WERI-Rb-1 (cell line): Measurements from ENCODE around the gene C17orf78.

Experiments
- DNase-seq: peaks from one replicate; pipeline ENCODE4 v3.0.0-alpha.2; 2020
- H3K27ac ChIP-seq: fragments of 250-450 bp; sonication (Bioruptor Pico); 2 replicates; pipeline ENCODE4 v1.5.1; 2020; ENCODE audit warnings: mild to moderate bottlenecking, moderate library complexity
- H3K27me3 ChIP-seq: fragments of 250-450 bp; sonication (Bioruptor Pico); 2 replicates; pipeline ENCODE4 v1.5.1; 2021; ENCODE audit warnings: mild to moderate bottlenecking, low read depth, moderate library complexity; ENCODE audit not compliant: insufficient read depth, severe bottlenecking
- H3K36me3 ChIP-seq: fragments of 250-450 bp; sonication (Bioruptor Pico); 2 replicates; pipeline ENCODE4 v1.5.1; 2020; ENCODE audit warnings: mild to moderate bottlenecking, moderate library complexity
- H3K4me3 ChIP-seq: 2 replicates; pipeline ENCODE4 v1.5.1; 2011; ENCODE audit warnings: low read depth, mild to moderate bottlenecking, control low read depth, low read length
- H3K9me3 ChIP-seq: fragments of 250-450 bp; sonication (Bioruptor Pico); 2 replicates; pipeline ENCODE4 v1.5.1; 2021; ENCODE audit warnings: mild to moderate bottlenecking, moderate library complexity; ENCODE audit not compliant: severe bottlenecking
- CTCF ChIP-seq: IDR thresholded peaks from 2 replicates; pipeline ENCODE4 v1.5.1; 2011; ENCODE audit warnings: low read depth, mild to moderate bottlenecking, control low read depth, inconsistent platforms, low read length

Gene C17orf78

GRCh38 chr17:37384560-37385149 is 8.9 kb downstream of the C17orf78 start:
- no peak for DNase-seq
- H3K27ac ChIP-seq = no peak overlapping the region

GRCh38 chr17:37385474-37385990 is 9.7 kb downstream of the C17orf78 start:
- H3K27ac ChIP-seq = no peak overlapping the region
- H3K4me3 ChIP-seq = no peak overlapping the region
- H3K9me3 ChIP-seq = no peaks in the 10 kb centered on the region
- TF ChIP-seq CTCF = no peak
- no peaks in the 10 kb centered on the region for H3K27me3 ChIP-seq
- H3K36me3 ChIP-seq = no peaks in the 10 kb centered on the region
- no peak for DNase-seq

More at GRCh38 chr17:37384560-37385149, 8.9 kb downstream of the C17orf78 start:
- no peak for TF ChIP-seq CTCF
- Histone ChIP-seq H3K4me3 (no peak overlapping the region), H3K9me3 (no peaks in the 10 kb centered on the region), H3K27me3 (no peaks in the 10 kb centered on the region), H3K36me3 (no peaks in the 10 kb centered on the region)

GRCh38 chr17:37386462-37386861 is 10.7 kb downstream of the C17orf78 start:
- Histone ChIP-seq H3K9me3 (no peaks in the 10 kb centered on the region), H3K36me3 (no peaks in the 10 kb centered on the region), H3K27me3 (no peaks in the 10 kb centered on the region), H3K4me3 (no peak overlapping the region), H3K27ac (no peak overlapping the region)
- no peak for DNase-seq
- no peak for TF ChIP-seq CTCF

- Histone ChIP-seq H3K9me3 (no peaks in the 10 kb centered on the region), H3K4me3 (no peak overlapping the region)
- TF ChIP-seq CTCF = no peak
Observed at GRCh38 chr17:37388266-37388665, 12.5 kb downstream of the C17orf78 start.

GRCh38 chr17:37389160-37389559 is 13.4 kb downstream of the C17orf78 start:
- DNase-seq = no peak
- H3K27me3 ChIP-seq = no peaks in the 10 kb centered on the region
- no peaks in the 10 kb centered on the region for H3K9me3 ChIP-seq
- no peak for TF ChIP-seq CTCF
- H3K36me3 ChIP-seq = no peaks in the 10 kb centered on the region
- no peak overlapping the region for H3K27ac ChIP-seq
- H3K4me3 ChIP-seq = no peak overlapping the region

More at GRCh38 chr17:37388266-37388665, 12.5 kb downstream of the C17orf78 start:
- no peak overlapping the region for H3K27ac ChIP-seq
- no peak for DNase-seq
- H3K27me3 ChIP-seq = no peaks in the 10 kb centered on the region
- no peaks in the 10 kb centered on the region for H3K36me3 ChIP-seq

GRCh38 chr17:37391146-37391545 is 15.4 kb downstream of the C17orf78 start:
- Histone ChIP-seq H3K27me3 (no peaks in the 10 kb centered on the region), H3K27ac (no peak overlapping the region), H3K4me3 (no peak overlapping the region), H3K9me3 (no peaks in the 10 kb centered on the region), H3K36me3 (no peaks in the 10 kb centered on the region)
- TF ChIP-seq CTCF = no peak
- no peak for DNase-seq
